Neural progenitor cell (in vitro differentiated cells): ENCODE results near the gene ATP1A2. TPM values are rescaled to one million over a fixed set of nuclear protein-coding genes. Genes with fewer than 3 reads are reported as not detected.

ENCODE experiments used
- DNase-seq: peaks from one replicate; pipeline ENCODE4 v3.0.0-alpha.2; 2016; ENCODE audit warnings: low spot score
- H2AFZ ChIP-seq: fragments of 200-600 bp; sonication (generic); replicated peaks from 2 replicates; pipeline ENCODE4 v1.6.1; 2016; ENCODE audit warnings: antibody characterized with exemption
- H3F3A ChIP-seq: fragments of 200-600 bp; sonication (generic); 2 replicates; pipeline ENCODE4 v1.6.1; 2016; ENCODE audit warnings: antibody characterized with exemption, low read depth
- H3K27ac ChIP-seq: fragments of 200-600 bp; sonication (generic); 2 replicates; pipeline ENCODE4 v1.5.1; 2016; ENCODE audit warnings: mild to moderate bottlenecking
- H3K27me3 ChIP-seq: fragments of 200-600 bp; sonication (generic); 2 replicates; pipeline ENCODE4 v1.6.1; 2016; ENCODE audit warnings: mild to moderate bottlenecking, moderate library complexity
- H3K36me3 ChIP-seq: fragments of 200-600 bp; sonication (generic); 2 replicates; pipeline ENCODE4 v1.5.1; 2016
- H3K4me1 ChIP-seq: fragments of 200-600 bp; sonication (generic); 2 replicates; pipeline ENCODE4 v1.6.1; 2016; ENCODE audit warnings: mixed run types
- H3K4me2 ChIP-seq: fragments of 200-600 bp; sonication (generic); 2 replicates; pipeline ENCODE4 v1.6.1; 2016
- H3K4me3 ChIP-seq: fragments of 200-600 bp; sonication (generic); 2 replicates; pipeline ENCODE4 v1.5.1; 2016
- H3K79me2 ChIP-seq: fragments of 200-600 bp; sonication (generic); 2 replicates; pipeline ENCODE4 v1.6.1; 2016; ENCODE audit warnings: low read depth
- H3K9ac ChIP-seq: fragments of 200-600 bp; sonication (generic); 2 replicates; pipeline ENCODE4 v1.6.1; 2016
- H3K9me3 ChIP-seq: fragments of 200-600 bp; sonication (generic); 2 replicates; pipeline ENCODE4 v1.5.1; 2016; ENCODE audit warnings: low read depth
- H4K20me1 ChIP-seq: fragments of 200-600 bp; sonication (generic); 2 replicates; pipeline ENCODE4 v1.6.1; 2016; ENCODE audit warnings: low read depth
- H3K27ac Mint-ChIP-seq: 3 replicates; pipeline ENCODE4 v1.8.0; 2021; ENCODE audit warnings: mixed read lengths
- H3K27me3 Mint-ChIP-seq: 2 replicates; pipeline ENCODE4 v1.8.0; 2022; ENCODE audit warnings: low read depth, mild to moderate bottlenecking, inconsistent platforms, moderate library complexity, mixed read lengths; ENCODE audit not compliant: insufficient read depth
- H3K36me3 Mint-ChIP-seq: 3 replicates; pipeline ENCODE4 v1.8.0; 2021; ENCODE audit warnings: mixed read lengths
- H3K4me1 Mint-ChIP-seq: 3 replicates; pipeline ENCODE4 v1.8.0; 2021; ENCODE audit warnings: mixed read lengths
- H3K4me3 Mint-ChIP-seq: 3 replicates; pipeline ENCODE4 v1.8.0; 2021; ENCODE audit warnings: mild to moderate bottlenecking, moderate library complexity, mixed read lengths
- H3K9me3 Mint-ChIP-seq: 3 replicates; pipeline ENCODE4 v1.8.0; 2020; ENCODE audit warnings: mixed read lengths
- CTCF ChIP-seq: fragments of 200-600 bp; sonication (generic); IDR thresholded peaks from 2 replicates; pipeline ENCODE4 v1.5.1; 2017; ENCODE audit warnings: antibody characterized with exemption, mild to moderate bottlenecking
- EZH2 ChIP-seq: fragments of 200-600 bp; sonication (generic); IDR thresholded peaks from 2 replicates; pipeline ENCODE4 v1.6.1; 2017; ENCODE audit warnings: antibody characterized with exemption, mild to moderate bottlenecking, moderate library complexity
- EZH2phosphoT487 ChIP-seq: fragments of 200-600 bp; sonication (generic); IDR thresholded peaks from 2 replicates; pipeline ENCODE4 v1.6.1; 2017; ENCODE audit warnings: antibody characterized with exemption
- total RNA-seq: library from RNA; depleted of rRNA; stranded (reverse); fragments of >200 nt; gene quantifications from 2 replicates; pipeline ENCODE4 v1.2.3, GENCODE V29; 2015; ENCODE audit warnings: low replicate concordance

Gene ATP1A2
- total RNA-seq, 1 donor from 2014 or later: 88.6 TPM

DNA sequence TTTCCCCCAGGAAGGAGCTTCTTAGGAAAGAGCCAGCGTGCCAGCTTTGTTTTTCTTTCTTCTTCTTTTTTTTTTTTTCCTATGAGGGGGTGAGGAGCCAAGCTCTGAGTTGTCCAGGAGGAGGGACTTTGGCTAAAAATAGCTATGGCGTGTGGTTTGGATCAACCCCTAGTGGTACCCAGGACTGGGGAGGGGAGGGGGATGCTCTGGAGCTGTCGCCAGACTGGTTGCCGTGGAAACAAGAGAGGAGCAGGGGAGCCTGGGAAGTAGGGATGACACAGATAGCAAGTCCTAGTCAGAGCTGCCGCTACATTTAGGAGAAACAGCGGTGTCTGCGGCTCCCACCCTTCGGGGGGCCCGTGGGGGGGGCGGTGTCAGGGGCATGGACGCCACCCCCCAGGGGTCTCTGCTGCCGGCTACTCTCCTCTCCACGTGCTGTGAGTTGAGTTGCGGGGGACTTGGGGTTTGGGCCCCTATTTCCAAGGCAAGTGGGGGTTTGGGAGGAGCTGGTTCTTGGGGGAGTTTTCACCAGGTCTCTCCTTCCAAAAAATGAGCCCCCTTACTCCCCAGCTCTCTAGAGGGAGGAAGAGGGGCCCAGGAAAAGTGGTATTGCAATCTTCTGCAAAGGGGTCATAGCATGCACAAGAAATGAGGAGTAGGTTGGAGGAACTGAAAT, 34.2 kb upstream of the ATP1A2 start, which contains the start of gene KCNJ9:
Gene KCNJ9 (plus strand): TSS at position 278 of the 676 bp plus-strand sequence. CDS start 2,493 bp downstream, outside the sequence.
- DNase-seq: peak; percentile 82
- Histone ChIP-seq H3K4me3 (no peak within 1 kb of the TSS), H3K4me1 (no peaks in the 10 kb centered on the region)

DNA sequence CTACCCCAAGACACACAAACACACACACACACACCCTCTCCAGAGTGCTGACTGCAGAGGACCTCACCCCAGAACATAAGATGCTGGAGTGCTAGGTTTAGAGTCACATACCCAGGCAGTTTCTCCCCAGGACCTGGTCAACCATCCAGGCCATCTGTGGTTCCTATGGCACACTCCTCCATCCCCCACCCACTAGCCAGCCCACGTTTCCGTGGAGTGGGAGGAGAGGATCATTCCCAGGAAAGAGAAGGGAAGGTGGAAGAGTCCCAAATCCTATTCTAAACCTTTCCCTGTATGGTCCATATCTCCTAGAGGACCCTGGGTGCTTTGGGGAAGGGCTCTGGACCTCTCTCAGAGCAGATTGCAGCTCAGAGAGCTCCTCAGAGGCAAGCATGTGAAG, 33.1 kb upstream of the ATP1A2 start:
- Histone ChIP-seq H3K4me2 (no peak overlapping the region), H3K27me3 (peaks cover 84% of the 10 kb centered on the region), H3K4me3 (no peak overlapping the region), H3K36me3 (no peaks in the 10 kb centered on the region), H3K79me2 (no peaks in the 10 kb centered on the region), H3K27ac (no peak overlapping the region), H3K4me1 (no peaks in the 10 kb centered on the region), H4K20me1 (no peaks in the 10 kb centered on the region), H2AFZ (no peak overlapping the region), H3K9ac (no peak overlapping the region), H3F3A (no peaks in the 10 kb centered on the region), H3K9me3 (no peaks in the 10 kb centered on the region)
- H3K27ac Mint-ChIP-seq: no peak overlapping the region
- H3K4me1 Mint-ChIP-seq: peaks cover 19% of the 10 kb centered on the region
- DNase-seq: no peak
- peak overlapping the region; percentile 22 for H3K4me3 Mint-ChIP-seq
- H3K27me3 Mint-ChIP-seq: peaks cover 40% of the 10 kb centered on the region
- no peak for TF ChIP-seq CTCF
- no peak for TF ChIP-seq EZH2
- no peak for TF ChIP-seq EZH2phosphoT487
- no peaks in the 10 kb centered on the region for H3K36me3 Mint-ChIP-seq
- peaks cover 2% of the 10 kb centered on the region for H3K9me3 Mint-ChIP-seq

More for the DNA sequence above, 34.2 kb upstream of the ATP1A2 start, which contains the start of gene KCNJ9:
- Histone ChIP-seq H4K20me1 (no peaks in the 10 kb centered on the region), H3K27me3 (peaks cover 82% of the 10 kb centered on the region), H3K27ac (no peak within 1 kb of the TSS), H3K4me2 (no peak within 1 kb of the TSS), H2AFZ (no peak within 1 kb of the TSS), H3K79me2 (no peaks in the 10 kb centered on the region), H3K36me3 (no peaks in the 10 kb centered on the region), H3K9ac (no peak within 1 kb of the TSS), H3K9me3 (no peaks in the 10 kb centered on the region), H3F3A (no peaks in the 10 kb centered on the region)
- Mint-ChIP-seq H3K36me3 (no peaks in the 10 kb centered on the region), H3K27ac (no peak within 1 kb of the TSS), H3K4me1 (peaks cover 28% of the 10 kb centered on the region), H3K27me3 (peaks cover 33% of the 10 kb centered on the region), H3K9me3 (peaks cover 2% of the 10 kb centered on the region), H3K4me3 (peak within 1 kb of the TSS; percentile 74)
- TF ChIP-seq EZH2 (no peak), EZH2phosphoT487 (no peak), CTCF (no peak)

DNA sequence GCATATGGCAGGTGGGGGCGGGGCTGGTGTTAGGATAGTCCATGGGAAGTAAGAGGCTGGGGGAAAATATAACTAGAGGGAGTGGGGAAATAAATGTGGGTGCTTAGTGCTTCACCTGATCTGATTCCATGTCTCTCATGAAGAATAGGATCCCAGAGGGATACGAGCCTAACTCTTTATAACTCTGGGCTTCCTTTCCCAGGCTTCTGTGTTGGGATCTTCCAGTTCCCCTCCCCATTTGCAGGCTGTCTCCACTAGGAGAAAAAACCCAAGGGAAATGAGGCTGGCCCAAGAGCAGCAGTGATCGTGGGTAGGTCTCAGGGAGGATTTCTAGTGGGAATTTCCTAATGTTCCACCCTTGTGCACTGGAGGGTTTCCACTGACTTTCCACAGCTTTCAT, 32.6 kb upstream of the ATP1A2 start:
- Histone ChIP-seq H3K4me2 (no peak overlapping the region), H3K9ac (no peak overlapping the region), H3K27ac (no peak overlapping the region), H3F3A (no peaks in the 10 kb centered on the region), H3K9me3 (no peaks in the 10 kb centered on the region), H2AFZ (no peak overlapping the region), H3K36me3 (no peaks in the 10 kb centered on the region), H3K79me2 (no peaks in the 10 kb centered on the region), H4K20me1 (no peaks in the 10 kb centered on the region), H3K4me1 (no peaks in the 10 kb centered on the region), H3K27me3 (peaks cover 84% of the 10 kb centered on the region), H3K4me3 (no peak overlapping the region)
- TF ChIP-seq EZH2 (no peak), EZH2phosphoT487 (no peak), CTCF (no peak)
- peaks cover 40% of the 10 kb centered on the region for H3K27me3 Mint-ChIP-seq
- H3K9me3 Mint-ChIP-seq: peaks cover 2% of the 10 kb centered on the region
- no peaks in the 10 kb centered on the region for H3K36me3 Mint-ChIP-seq
- no peak overlapping the region for H3K27ac Mint-ChIP-seq
- no peak for DNase-seq
- H3K4me3 Mint-ChIP-seq: peak overlapping the region; percentile 52
- H3K4me1 Mint-ChIP-seq: peaks cover 19% of the 10 kb centered on the region
